ENCODE data around the gene STC2. TPM values are rescaled to one million over a fixed set of nuclear protein-coding genes. Genes with fewer than 3 reads are reported as not detected.

STC2 gene
- total and polyA plus RNA-seq, 10 of the 15 experiments (the other 5 are each of a cell fraction or from before 2014, with no cell fraction given) = 0.05 to 4.8 (median 2.0) TPM

DNA sequence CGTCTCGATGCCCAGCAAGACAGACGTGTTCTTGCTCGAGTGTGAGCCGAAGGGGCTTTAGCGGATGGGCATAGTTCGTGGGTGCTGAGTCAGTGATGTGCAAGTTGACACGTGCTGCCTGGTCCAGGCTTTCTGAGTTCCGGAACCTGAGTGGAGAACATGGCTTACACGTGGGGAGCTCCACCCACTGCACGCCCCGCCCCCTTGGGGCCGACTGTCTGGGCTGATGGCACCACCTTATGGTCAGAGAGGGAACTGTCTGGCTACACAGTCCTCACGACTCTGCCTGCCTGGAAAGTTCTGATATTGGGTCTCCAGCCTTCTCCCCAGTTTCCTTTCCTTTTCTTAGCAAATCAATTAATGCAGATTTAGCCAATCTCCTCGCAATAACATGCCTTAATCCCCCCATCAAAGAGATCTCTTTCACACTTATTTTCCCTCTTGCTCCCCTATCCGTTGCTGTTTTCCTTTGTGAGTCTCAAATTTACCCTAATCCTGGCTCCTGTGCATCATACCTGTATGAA is 3.8 kb upstream of the STC2 start (continued):
- TF ChIP-seq, protein P1, sequence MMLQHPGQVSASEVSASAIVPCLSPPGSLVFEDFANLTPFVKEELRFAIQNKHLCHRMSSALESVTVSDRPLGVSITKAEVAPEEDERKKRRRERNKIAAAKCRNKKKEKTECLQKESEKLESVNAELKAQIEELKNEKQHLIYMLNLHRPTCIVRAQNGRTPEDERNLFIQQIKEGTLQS (IDR thresholded peaks at IDR 0.05; ENCODE audit: borderline replicate concordance, extremely low read depth, low read depth, low read length) = no peak; the same call in 1 of the 2 replicates
- TF ChIP-seq CBX3 (IDR thresholded peaks at IDR 0.05; ENCODE audit: borderline replicate concordance, low read depth) = no peak
- TF ChIP-seq EGR1 (IDR thresholded peaks at IDR 0.05; ENCODE audit: borderline replicate concordance in 1 of 2, low read depth in 2 of 2, low read length in 2 of 2) = no peak
- TF ChIP-seq, protein P2, sequence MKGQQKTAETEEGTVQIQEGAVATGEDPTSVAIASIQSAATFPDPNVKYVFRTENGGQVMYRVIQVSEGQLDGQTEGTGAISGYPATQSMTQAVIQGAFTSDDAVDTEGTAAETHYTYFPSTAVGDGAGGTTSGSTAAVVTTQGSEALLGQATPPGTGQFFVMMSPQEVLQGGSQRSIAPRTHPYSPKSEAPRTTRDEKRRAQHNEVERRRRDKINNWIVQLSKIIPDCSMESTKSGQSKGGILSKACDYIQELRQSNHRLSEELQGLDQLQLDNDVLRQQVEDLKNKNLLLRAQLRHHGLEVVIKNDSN (IDR thresholded peaks at IDR 0.05; ENCODE audit: borderline replicate concordance, extremely low read length, insufficient read depth, low read depth, low read length) = peak; percentile 48
- TF ChIP-seq, protein P3, sequence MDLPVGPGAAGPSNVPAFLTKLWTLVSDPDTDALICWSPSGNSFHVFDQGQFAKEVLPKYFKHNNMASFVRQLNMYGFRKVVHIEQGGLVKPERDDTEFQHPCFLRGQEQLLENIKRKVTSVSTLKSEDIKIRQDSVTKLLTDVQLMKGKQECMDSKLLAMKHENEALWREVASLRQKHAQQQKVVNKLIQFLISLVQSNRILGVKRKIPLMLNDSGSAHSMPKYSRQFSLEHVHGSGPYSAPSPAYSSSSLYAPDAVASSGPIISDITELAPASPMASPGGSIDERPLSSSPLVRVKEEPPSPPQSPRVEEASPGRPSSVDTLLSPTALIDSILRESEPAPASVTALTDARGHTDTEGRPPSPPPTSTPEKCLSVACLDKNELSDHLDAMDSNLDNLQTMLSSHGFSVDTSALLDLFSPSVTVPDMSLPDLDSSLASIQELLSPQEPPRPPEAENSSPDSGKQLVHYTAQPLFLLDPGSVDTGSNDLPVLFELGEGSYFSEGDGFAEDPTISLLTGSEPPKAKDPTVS (IDR thresholded peaks at IDR 0.05; ENCODE audit: low read depth, low read length) = no peak
- TF ChIP-seq MEF2A (IDR thresholded peaks at IDR 0.05; ENCODE audit: insufficient read depth, low read depth, low read length) = no peak
- no peak for TF ChIP-seq NR2F1 (conservative IDR thresholded peaks at IDR 0.05)
- no peak for TF ChIP-seq SREBF1 (IDR thresholded peaks at IDR 0.05; ENCODE audit: low read length)
- TF ChIP-seq, protein P4, sequence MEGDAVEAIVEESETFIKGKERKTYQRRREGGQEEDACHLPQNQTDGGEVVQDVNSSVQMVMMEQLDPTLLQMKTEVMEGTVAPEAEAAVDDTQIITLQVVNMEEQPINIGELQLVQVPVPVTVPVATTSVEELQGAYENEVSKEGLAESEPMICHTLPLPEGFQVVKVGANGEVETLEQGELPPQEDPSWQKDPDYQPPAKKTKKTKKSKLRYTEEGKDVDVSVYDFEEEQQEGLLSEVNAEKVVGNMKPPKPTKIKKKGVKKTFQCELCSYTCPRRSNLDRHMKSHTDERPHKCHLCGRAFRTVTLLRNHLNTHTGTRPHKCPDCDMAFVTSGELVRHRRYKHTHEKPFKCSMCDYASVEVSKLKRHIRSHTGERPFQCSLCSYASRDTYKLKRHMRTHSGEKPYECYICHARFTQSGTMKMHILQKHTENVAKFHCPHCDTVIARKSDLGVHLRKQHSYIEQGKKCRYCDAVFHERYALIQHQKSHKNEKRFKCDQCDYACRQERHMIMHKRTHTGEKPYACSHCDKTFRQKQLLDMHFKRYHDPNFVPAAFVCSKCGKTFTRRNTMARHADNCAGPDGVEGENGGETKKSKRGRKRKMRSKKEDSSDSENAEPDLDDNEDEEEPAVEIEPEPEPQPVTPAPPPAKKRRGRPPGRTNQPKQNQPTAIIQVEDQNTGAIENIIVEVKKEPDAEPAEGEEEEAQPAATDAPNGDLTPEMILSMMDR (IDR thresholded peaks at IDR 0.05 in 2 of 3, conservative IDR thresholded peaks at IDR 0.05 in 1 of 3; ENCODE audit: control insufficient read depth in 2 of 3, extremely low read depth in 1 of 3, insufficient read depth in 1 of 3, low read depth in 3 of 3, low read length in 3 of 3) = peak; percentile 88 to 94 (median 92)
- no peak for TF ChIP-seq BMI1 (IDR thresholded peaks at IDR 0.05; ENCODE audit: borderline replicate concordance)
- TF ChIP-seq FOXK2 (IDR thresholded peaks at IDR 0.05) = no peak
- TF ChIP-seq, protein P5, sequence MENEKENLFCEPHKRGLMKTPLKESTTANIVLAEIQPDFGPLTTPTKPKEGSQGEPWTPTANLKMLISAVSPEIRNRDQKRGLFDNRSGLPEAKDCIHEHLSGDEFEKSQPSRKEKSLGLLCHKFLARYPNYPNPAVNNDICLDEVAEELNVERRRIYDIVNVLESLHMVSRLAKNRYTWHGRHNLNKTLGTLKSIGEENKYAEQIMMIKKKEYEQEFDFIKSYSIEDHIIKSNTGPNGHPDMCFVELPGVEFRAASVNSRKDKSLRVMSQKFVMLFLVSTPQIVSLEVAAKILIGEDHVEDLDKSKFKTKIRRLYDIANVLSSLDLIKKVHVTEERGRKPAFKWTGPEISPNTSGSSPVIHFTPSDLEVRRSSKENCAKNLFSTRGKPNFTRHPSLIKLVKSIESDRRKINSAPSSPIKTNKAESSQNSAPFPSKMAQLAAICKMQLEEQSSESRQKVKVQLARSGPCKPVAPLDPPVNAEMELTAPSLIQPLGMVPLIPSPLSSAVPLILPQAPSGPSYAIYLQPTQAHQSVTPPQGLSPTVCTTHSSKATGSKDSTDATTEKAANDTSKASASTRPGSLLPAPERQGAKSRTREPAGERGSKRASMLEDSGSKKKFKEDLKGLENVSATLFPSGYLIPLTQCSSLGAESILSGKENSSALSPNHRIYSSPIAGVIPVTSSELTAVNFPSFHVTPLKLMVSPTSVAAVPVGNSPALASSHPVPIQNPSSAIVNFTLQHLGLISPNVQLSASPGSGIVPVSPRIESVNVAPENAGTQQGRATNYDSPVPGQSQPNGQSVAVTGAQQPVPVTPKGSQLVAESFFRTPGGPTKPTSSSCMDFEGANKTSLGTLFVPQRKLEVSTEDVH (IDR thresholded peaks at IDR 0.05; ENCODE audit: low read depth, partially characterized antibody) = no peak
- no peak for TF ChIP-seq EP300 (IDR thresholded peaks at IDR 0.05; ENCODE audit: borderline replicate concordance in 1 of 2, control insufficient read depth in 1 of 2, low read depth in 2 of 2, low read length in 2 of 2)
- TF ChIP-seq, protein P6, sequence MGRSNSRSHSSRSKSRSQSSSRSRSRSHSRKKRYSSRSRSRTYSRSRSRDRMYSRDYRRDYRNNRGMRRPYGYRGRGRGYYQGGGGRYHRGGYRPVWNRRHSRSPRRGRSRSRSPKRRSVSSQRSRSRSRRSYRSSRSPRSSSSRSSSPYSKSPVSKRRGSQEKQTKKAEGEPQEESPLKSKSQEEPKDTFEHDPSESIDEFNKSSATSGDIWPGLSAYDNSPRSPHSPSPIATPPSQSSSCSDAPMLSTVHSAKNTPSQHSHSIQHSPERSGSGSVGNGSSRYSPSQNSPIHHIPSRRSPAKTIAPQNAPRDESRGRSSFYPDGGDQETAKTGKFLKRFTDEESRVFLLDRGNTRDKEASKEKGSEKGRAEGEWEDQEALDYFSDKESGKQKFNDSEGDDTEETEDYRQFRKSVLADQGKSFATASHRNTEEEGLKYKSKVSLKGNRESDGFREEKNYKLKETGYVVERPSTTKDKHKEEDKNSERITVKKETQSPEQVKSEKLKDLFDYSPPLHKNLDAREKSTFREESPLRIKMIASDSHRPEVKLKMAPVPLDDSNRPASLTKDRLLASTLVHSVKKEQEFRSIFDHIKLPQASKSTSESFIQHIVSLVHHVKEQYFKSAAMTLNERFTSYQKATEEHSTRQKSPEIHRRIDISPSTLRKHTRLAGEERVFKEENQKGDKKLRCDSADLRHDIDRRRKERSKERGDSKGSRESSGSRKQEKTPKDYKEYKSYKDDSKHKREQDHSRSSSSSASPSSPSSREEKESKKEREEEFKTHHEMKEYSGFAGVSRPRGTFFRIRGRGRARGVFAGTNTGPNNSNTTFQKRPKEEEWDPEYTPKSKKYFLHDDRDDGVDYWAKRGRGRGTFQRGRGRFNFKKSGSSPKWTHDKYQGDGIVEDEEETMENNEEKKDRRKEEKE (IDR thresholded peaks at IDR 0.05) = no peak
- no peak for TF ChIP-seq CHD2 (IDR thresholded peaks at IDR 0.05; ENCODE audit: borderline replicate concordance, low read depth, low read length)
- no peak for TF ChIP-seq BCL11A (IDR thresholded peaks at IDR 0.05; ENCODE audit: low read depth, low read length)
- no peak for TF ChIP-seq SUZ12 (IDR thresholded peaks at IDR 0.05; ENCODE audit: unreplicated experiment)
- TF ChIP-seq GABPA (IDR thresholded peaks at IDR 0.05; ENCODE audit: low read depth) = no peak
- no peak for TF ChIP-seq ZSCAN29 (IDR thresholded peaks at IDR 0.05)

Data from GM12878 (cell line).